ENCODE data around the gene TMPRSS15. TPM values are rescaled to one million over a fixed set of nuclear protein-coding genes. Genes with fewer than 3 reads are reported as not detected.

Gene TMPRSS15
- total RNA-seq (ENCODE audit: unreplicated experiment) = not detected
- long read RNA-seq = 0 reads

GRCh38 chr21:18403735-18404450 is at the start of gene TMPRSS15:
TSS of gene TMPRSS15 (minus strand) at chr21:18403785. CDS start at chr21:18403622, 163 bp downstream.
- Mint-ChIP-seq H3K9me3 (ENCODE audit: unreplicated experiment) (no peaks in the 10 kb centered on the region), H3K36me3 (ENCODE audit: low read depth, unreplicated experiment) (no peaks in the 10 kb centered on the region), H3K4me3 (ENCODE audit: unreplicated experiment) (no peak within 1 kb of the TSS), H3K4me1 (ENCODE audit: unreplicated experiment) (no peaks in the 10 kb centered on the region), H3K27me3 (ENCODE audit: unreplicated experiment) (no peaks in the 10 kb centered on the region), H3K27ac (ENCODE audit: unreplicated experiment) (no peak within 1 kb of the TSS)
- no peak for DNase-seq (ENCODE audit: low spot score)
- TF ChIP-seq, protein P1, sequence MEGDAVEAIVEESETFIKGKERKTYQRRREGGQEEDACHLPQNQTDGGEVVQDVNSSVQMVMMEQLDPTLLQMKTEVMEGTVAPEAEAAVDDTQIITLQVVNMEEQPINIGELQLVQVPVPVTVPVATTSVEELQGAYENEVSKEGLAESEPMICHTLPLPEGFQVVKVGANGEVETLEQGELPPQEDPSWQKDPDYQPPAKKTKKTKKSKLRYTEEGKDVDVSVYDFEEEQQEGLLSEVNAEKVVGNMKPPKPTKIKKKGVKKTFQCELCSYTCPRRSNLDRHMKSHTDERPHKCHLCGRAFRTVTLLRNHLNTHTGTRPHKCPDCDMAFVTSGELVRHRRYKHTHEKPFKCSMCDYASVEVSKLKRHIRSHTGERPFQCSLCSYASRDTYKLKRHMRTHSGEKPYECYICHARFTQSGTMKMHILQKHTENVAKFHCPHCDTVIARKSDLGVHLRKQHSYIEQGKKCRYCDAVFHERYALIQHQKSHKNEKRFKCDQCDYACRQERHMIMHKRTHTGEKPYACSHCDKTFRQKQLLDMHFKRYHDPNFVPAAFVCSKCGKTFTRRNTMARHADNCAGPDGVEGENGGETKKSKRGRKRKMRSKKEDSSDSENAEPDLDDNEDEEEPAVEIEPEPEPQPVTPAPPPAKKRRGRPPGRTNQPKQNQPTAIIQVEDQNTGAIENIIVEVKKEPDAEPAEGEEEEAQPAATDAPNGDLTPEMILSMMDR (IDR thresholded peaks at IDR 0.05; ENCODE audit: unreplicated experiment) = no peak

DNA sequence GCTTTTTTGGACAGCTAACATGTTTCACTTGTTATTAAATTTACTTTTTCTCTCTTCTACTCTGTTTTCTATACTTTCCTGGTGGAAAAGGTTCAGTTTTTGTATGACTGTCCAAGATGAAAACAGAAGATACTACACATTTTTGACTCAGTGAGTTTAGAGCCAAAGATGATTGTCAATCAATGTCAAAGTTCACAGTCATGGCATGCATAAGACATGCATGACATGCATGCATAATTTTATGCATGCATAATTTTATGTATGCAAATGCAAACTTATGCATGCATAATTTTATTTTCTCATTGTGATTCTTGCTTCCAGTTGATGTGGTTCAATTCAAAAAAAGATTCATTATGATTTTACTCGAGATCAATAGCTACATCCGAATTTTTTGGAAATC is 48.1 kb upstream of the TMPRSS15 start:
- H3K36me3 Mint-ChIP-seq (ENCODE audit: low read depth, unreplicated experiment) = no peaks in the 10 kb centered on the region
- H3K4me3 Mint-ChIP-seq (ENCODE audit: unreplicated experiment) = no peak overlapping the region
- no peaks in the 10 kb centered on the region for H3K27me3 Mint-ChIP-seq (ENCODE audit: unreplicated experiment)
- H3K4me1 Mint-ChIP-seq (ENCODE audit: unreplicated experiment) = no peaks in the 10 kb centered on the region
- no peaks in the 10 kb centered on the region for H3K9me3 Mint-ChIP-seq (ENCODE audit: unreplicated experiment)
- TF ChIP-seq, protein P1 (IDR thresholded peaks at IDR 0.05; ENCODE audit: unreplicated experiment) = no peak
- H3K27ac Mint-ChIP-seq (ENCODE audit: unreplicated experiment) = no peak overlapping the region
- no peak for DNase-seq (ENCODE audit: low spot score)

- TF ChIP-seq, protein P1 (IDR thresholded peaks at IDR 0.05; ENCODE audit: unreplicated experiment) = no peak
- Mint-ChIP-seq H3K4me1 (ENCODE audit: unreplicated experiment) (no peaks in the 10 kb centered on the region), H3K27ac (ENCODE audit: unreplicated experiment) (no peak overlapping the region), H3K4me3 (ENCODE audit: unreplicated experiment) (no peak overlapping the region), H3K36me3 (ENCODE audit: low read depth, unreplicated experiment) (no peaks in the 10 kb centered on the region), H3K9me3 (ENCODE audit: unreplicated experiment) (no peaks in the 10 kb centered on the region), H3K27me3 (ENCODE audit: unreplicated experiment) (no peaks in the 10 kb centered on the region)
- DNase-seq (ENCODE audit: low spot score) = no peak
Observed at GRCh38 chr21:18449605-18450550, 46.3 kb upstream of the TMPRSS15 start.

DNA sequence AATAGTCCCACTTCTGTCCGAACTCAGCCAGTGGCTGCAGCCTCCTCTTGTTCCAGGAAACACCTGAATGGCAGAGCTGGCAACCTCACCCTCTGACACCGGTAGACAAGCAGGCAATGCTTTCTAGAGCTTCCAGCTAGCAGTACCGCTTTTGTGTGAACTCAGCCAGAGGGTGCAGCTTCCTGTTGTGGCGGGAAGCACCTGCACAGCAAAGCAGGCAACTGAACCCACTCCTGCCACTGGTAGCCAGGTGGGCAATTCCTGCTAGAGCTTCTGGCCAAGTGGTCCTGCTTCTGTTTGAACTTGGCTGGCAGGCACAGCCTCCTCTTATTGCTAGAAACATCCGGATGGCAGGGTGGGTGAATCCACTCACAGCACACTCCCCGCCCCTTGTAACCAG is 40.1 kb upstream of the TMPRSS15 start:
- no peak for DNase-seq (ENCODE audit: low spot score)
- Mint-ChIP-seq H3K36me3 (ENCODE audit: low read depth, unreplicated experiment) (no peaks in the 10 kb centered on the region), H3K9me3 (ENCODE audit: unreplicated experiment) (no peaks in the 10 kb centered on the region), H3K4me1 (ENCODE audit: unreplicated experiment) (no peaks in the 10 kb centered on the region), H3K4me3 (ENCODE audit: unreplicated experiment) (no peak overlapping the region), H3K27me3 (ENCODE audit: unreplicated experiment) (no peaks in the 10 kb centered on the region), H3K27ac (ENCODE audit: unreplicated experiment) (no peak overlapping the region)
- TF ChIP-seq, protein P1 (IDR thresholded peaks at IDR 0.05; ENCODE audit: unreplicated experiment) = no peak

Measured in endothelial cell (in vitro differentiated cells).